Neural cell (in vitro differentiated cells): ENCODE measurements around the gene ACOX1. TPM values are rescaled to one million over a fixed set of nuclear protein-coding genes. Genes with fewer than 3 reads are reported as not detected.

Source experiments
- H2AFZ ChIP-seq: fragments of 200-600, 300-800 bp; sonication (generic), shearing (Covaris generic); 2 replicates; pipeline ENCODE4 v1.6.0; 2014; ENCODE audit warnings: low read depth, mild to moderate bottlenecking, antibody characterized with exemption, low read length, moderate library complexity
- H3F3A ChIP-seq: fragments of 200-600 bp; shearing (Covaris generic); 2 replicates; pipeline ENCODE4 v1.6.1; 2016; ENCODE audit warnings: mild to moderate bottlenecking, moderate library complexity, mixed read lengths, antibody characterized with exemption, low read length; ENCODE audit not compliant: insufficient read depth, poor library complexity, severe bottlenecking
- H3K27ac ChIP-seq: fragments of 200-600, 300-800 bp; sonication (generic), shearing (Covaris generic); 2 replicates; pipeline ENCODE4 v1.5.1; 2014; ENCODE audit warnings: mild to moderate bottlenecking, low read length, moderate library complexity
- H3K27me3 ChIP-seq: fragments of 300-800, 200-600 bp; sonication (generic), shearing (Covaris generic); 2 replicates; pipeline ENCODE4 v1.6.0; 2014; ENCODE audit warnings: mild to moderate bottlenecking, low read depth, low read length, moderate library complexity; ENCODE audit not compliant: insufficient read depth
- H3K36me3 ChIP-seq: fragments of 300-800, 200-600 bp; sonication (generic), shearing (Covaris generic); 2 replicates; pipeline ENCODE4 v1.5.1; 2014; ENCODE audit warnings: mild to moderate bottlenecking, antibody characterized with exemption, low read length, moderate library complexity; ENCODE audit not compliant: insufficient read depth
- H3K4me2 ChIP-seq: fragments of 300-800, 200-600 bp; sonication (generic), shearing (Covaris generic); 2 replicates; pipeline ENCODE4 v1.6.0; 2014; ENCODE audit warnings: mild to moderate bottlenecking, low read length
- H3K4me3 ChIP-seq: fragments of 300-800, 200-600 bp; sonication (generic), shearing (Covaris generic); 2 replicates; pipeline ENCODE4 v1.5.1; 2014; ENCODE audit warnings: mild to moderate bottlenecking, low read length, moderate library complexity
- H3K79me2 ChIP-seq: fragments of 200-600 bp; shearing (Covaris generic); replicated peaks from 2 replicates; pipeline ENCODE4 v1.6.0; 2014; ENCODE audit warnings: mild to moderate bottlenecking, low read length, moderate library complexity; ENCODE audit not compliant: insufficient read depth
- H3K9ac ChIP-seq: fragments of 300-800, 200-600 bp; sonication (generic), shearing (Covaris generic); 2 replicates; pipeline ENCODE4 v1.6.1; 2016; ENCODE audit warnings: mild to moderate bottlenecking, low read length, mixed read lengths
- H3K9me2 ChIP-seq: fragments of 200-600 bp; shearing (Covaris generic); 2 replicates; pipeline ENCODE4 v1.6.1; 2016; ENCODE audit warnings: mild to moderate bottlenecking, low read length, mixed read lengths; ENCODE audit not compliant: insufficient read depth
- H3K9me3 ChIP-seq: fragments of 200-600, 300-800 bp; sonication (generic), shearing (Covaris generic); 2 replicates; pipeline ENCODE4 v1.6.1; 2016; ENCODE audit warnings: mild to moderate bottlenecking, mixed run types, low read length, moderate library complexity, mixed read lengths
- H4K20me1 ChIP-seq: fragments of 200-600 bp; shearing (Covaris generic); 2 replicates; pipeline ENCODE4 v1.6.1; 2016; ENCODE audit warnings: mild to moderate bottlenecking, mixed run types; ENCODE audit not compliant: insufficient read depth
- EP300 ChIP-seq: fragments of 450-650 bp; conservative IDR thresholded peaks from 2 replicates; pipeline ENCODE4 v1.6.1; 2014; ENCODE audit warnings: antibody characterized with exemption, mild to moderate bottlenecking, moderate library complexity; ENCODE audit not compliant: poor library complexity, severe bottlenecking
- EZH2 ChIP-seq: fragments of 200-600, 300-800 bp; shearing (Covaris generic), sonication (generic); IDR thresholded peaks from 2 replicates; pipeline ENCODE4 v1.6.1; 2014; ENCODE audit warnings: antibody characterized with exemption, low read length, borderline replicate concordance, mild to moderate bottlenecking; ENCODE audit not compliant: insufficient read depth, poor library complexity, severe bottlenecking
- MXI1 ChIP-seq: fragments of 450-650 bp; conservative IDR thresholded peaks from 2 replicates; pipeline ENCODE4 v1.6.1; 2014; ENCODE audit warnings: antibody characterized with exemption, mild to moderate bottlenecking; ENCODE audit not compliant: poor library complexity, severe bottlenecking
- POLR2AphosphoS5 ChIP-seq: IDR thresholded peaks from 2 replicates; pipeline ENCODE4 v1.6.1; 2012
- RAD21 ChIP-seq: fragments of 450-650 bp; conservative IDR thresholded peaks from 2 replicates; pipeline ENCODE4 v1.6.1; 2014; ENCODE audit warnings: antibody characterized with exemption, mild to moderate bottlenecking, moderate library complexity
- SMC3 ChIP-seq: fragments of 450-650 bp; conservative IDR thresholded peaks from 2 replicates; pipeline ENCODE4 v1.6.1; 2014; ENCODE audit warnings: antibody characterized with exemption, mild to moderate bottlenecking, moderate library complexity; ENCODE audit not compliant: poor library complexity
- TAF1 ChIP-seq: IDR thresholded peaks from 2 replicates; pipeline ENCODE4 v1.6.1; 2012; ENCODE audit warnings: low read depth
- polyA plus RNA-seq: library from polyadenylated mRNA; depleted of rRNA; stranded (reverse); fragments of >200 nt; gene quantifications from 2 replicates; pipeline ENCODE4 v1.2.3, GENCODE V29; 2014
- TF ChIP-seq, protein P1 (sequence below): IDR thresholded peaks from 2 replicates; pipeline ENCODE4 v1.6.1; 2012; ENCODE audit warnings: borderline replicate concordance
- TF ChIP-seq, protein P2 (sequence below): fragments of 450-650 bp; IDR thresholded peaks from 2 replicates; pipeline ENCODE4 v1.5.1; 2014; ENCODE audit warnings: antibody characterized with exemption, mild to moderate bottlenecking, moderate library complexity; ENCODE audit not compliant: poor library complexity, severe bottlenecking

The ACOX1 gene
- polyA plus RNA-seq, 1 donor from 2014 or later, result 31.2 TPM

DNA sequence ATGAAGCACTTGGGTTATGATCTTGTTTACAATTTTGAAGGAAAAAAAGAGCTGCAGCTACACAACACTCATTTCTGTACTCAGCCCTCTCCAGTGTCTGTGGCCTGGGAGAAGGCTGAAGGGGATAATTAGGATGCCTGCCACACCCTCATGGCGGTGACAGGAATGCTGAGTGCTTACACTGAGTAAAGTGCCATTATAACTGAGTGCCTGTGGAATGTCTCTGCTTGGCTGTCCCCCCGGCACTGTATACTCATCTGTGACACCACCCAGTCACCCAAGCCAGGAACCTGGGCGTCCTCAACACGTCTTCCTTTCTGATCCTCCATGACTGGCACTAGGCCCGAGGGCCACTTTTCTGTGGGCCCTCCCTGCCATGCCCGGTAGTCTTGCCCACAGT, 70.8 kb downstream of the ACOX1 start:
- Histone ChIP-seq H3K9me3 (no peaks in the 10 kb centered on the region), H3K27me3 (no peaks in the 10 kb centered on the region), H4K20me1 (no peaks in the 10 kb centered on the region), H3K9ac (no peak overlapping the region), H3F3A (no peaks in the 10 kb centered on the region), H3K79me2 (no peaks in the 10 kb centered on the region), H3K36me3 (no peaks in the 10 kb centered on the region), H3K4me2 (no peak overlapping the region), H3K27ac (no peak overlapping the region), H3K4me3 (no peak overlapping the region), H2AFZ (no peak overlapping the region), H3K9me2 (no peaks in the 10 kb centered on the region)
- TF ChIP-seq, protein P1, sequence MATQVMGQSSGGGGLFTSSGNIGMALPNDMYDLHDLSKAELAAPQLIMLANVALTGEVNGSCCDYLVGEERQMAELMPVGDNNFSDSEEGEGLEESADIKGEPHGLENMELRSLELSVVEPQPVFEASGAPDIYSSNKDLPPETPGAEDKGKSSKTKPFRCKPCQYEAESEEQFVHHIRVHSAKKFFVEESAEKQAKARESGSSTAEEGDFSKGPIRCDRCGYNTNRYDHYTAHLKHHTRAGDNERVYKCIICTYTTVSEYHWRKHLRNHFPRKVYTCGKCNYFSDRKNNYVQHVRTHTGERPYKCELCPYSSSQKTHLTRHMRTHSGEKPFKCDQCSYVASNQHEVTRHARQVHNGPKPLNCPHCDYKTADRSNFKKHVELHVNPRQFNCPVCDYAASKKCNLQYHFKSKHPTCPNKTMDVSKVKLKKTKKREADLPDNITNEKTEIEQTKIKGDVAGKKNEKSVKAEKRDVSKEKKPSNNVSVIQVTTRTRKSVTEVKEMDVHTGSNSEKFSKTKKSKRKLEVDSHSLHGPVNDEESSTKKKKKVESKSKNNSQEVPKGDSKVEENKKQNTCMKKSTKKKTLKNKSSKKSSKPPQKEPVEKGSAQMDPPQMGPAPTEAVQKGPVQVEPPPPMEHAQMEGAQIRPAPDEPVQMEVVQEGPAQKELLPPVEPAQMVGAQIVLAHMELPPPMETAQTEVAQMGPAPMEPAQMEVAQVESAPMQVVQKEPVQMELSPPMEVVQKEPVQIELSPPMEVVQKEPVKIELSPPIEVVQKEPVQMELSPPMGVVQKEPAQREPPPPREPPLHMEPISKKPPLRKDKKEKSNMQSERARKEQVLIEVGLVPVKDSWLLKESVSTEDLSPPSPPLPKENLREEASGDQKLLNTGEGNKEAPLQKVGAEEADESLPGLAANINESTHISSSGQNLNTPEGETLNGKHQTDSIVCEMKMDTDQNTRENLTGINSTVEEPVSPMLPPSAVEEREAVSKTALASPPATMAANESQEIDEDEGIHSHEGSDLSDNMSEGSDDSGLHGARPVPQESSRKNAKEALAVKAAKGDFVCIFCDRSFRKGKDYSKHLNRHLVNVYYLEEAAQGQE, result no peak
- TF ChIP-seq RAD21, result no peak
- TF ChIP-seq SMC3, result no peak
- TF ChIP-seq MXI1, result no peak
- TF ChIP-seq, protein P2, sequence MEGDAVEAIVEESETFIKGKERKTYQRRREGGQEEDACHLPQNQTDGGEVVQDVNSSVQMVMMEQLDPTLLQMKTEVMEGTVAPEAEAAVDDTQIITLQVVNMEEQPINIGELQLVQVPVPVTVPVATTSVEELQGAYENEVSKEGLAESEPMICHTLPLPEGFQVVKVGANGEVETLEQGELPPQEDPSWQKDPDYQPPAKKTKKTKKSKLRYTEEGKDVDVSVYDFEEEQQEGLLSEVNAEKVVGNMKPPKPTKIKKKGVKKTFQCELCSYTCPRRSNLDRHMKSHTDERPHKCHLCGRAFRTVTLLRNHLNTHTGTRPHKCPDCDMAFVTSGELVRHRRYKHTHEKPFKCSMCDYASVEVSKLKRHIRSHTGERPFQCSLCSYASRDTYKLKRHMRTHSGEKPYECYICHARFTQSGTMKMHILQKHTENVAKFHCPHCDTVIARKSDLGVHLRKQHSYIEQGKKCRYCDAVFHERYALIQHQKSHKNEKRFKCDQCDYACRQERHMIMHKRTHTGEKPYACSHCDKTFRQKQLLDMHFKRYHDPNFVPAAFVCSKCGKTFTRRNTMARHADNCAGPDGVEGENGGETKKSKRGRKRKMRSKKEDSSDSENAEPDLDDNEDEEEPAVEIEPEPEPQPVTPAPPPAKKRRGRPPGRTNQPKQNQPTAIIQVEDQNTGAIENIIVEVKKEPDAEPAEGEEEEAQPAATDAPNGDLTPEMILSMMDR, result no peak
- TF ChIP-seq POLR2AphosphoS5, result no peak
- TF ChIP-seq EP300, result no peak
- TF ChIP-seq EZH2, result no peak
- no peak for TF ChIP-seq TAF1

- no peaks in the 10 kb centered on the region for H4K20me1 ChIP-seq
- H3K4me3 ChIP-seq, result no peak overlapping the region
- H3K79me2 ChIP-seq, result no peaks in the 10 kb centered on the region
- no peaks in the 10 kb centered on the region for H3K9me2 ChIP-seq
- H3F3A ChIP-seq, result no peaks in the 10 kb centered on the region
- H2AFZ ChIP-seq, result no peak overlapping the region
- no peak overlapping the region for H3K9ac ChIP-seq
- no peaks in the 10 kb centered on the region for H3K27me3 ChIP-seq
- no peak overlapping the region for H3K4me2 ChIP-seq
- TF ChIP-seq RAD21, result no peak
- H3K36me3 ChIP-seq, result no peaks in the 10 kb centered on the region
- no peaks in the 10 kb centered on the region for H3K9me3 ChIP-seq
- H3K27ac ChIP-seq, result no peak overlapping the region
These were observed 72.7 kb downstream of the ACOX1 start for GRCh38 chr17:75906143-75906884.
